Rectal smooth muscle tissue (tissue), 1 donor: ENCODE measurements around the gene GSTCD.

Source experiments
- H3K27ac ChIP-seq: one replicate; pipeline ENCODE4 v1.7.0; 2013; ENCODE audit warnings: low read depth, low read length, inconsistent platforms
- H3K27me3 ChIP-seq: one replicate; pipeline ENCODE4 v1.7.0; 2013; ENCODE audit warnings: low read length; ENCODE audit not compliant: control insufficient read depth, insufficient read depth
- H3K36me3 ChIP-seq: one replicate; pipeline ENCODE4 v1.7.0; 2013; ENCODE audit warnings: low read length; ENCODE audit not compliant: control insufficient read depth, insufficient read depth
- H3K4me1 ChIP-seq: one replicate; pipeline ENCODE4 v1.7.0; 2013; ENCODE audit warnings: low read length; ENCODE audit not compliant: control insufficient read depth, insufficient read depth
- H3K4me3 ChIP-seq: one replicate; pipeline ENCODE4 v1.7.0; 2013; ENCODE audit warnings: low read length
- H3K9ac ChIP-seq: one replicate; pipeline ENCODE4 v1.7.0; 2013; ENCODE audit warnings: low read length

The GSTCD gene

GRCh38 chr4:105780176-105780575 lies 71.6 kb downstream of the GSTCD start:
- Histone ChIP-seq H3K4me1 (no peaks in the 10 kb centered on the region), H3K27me3 (no peaks in the 10 kb centered on the region), H3K9ac (no peak overlapping the region), H3K36me3 (no peaks in the 10 kb centered on the region), H3K4me3 (no peak overlapping the region), H3K27ac (no peak overlapping the region)

- H3K27ac ChIP-seq: no peak overlapping the region
- H3K4me3 ChIP-seq: no peak overlapping the region
- H3K27me3 ChIP-seq: no peaks in the 10 kb centered on the region
- H3K9ac ChIP-seq: no peak overlapping the region
- no peaks in the 10 kb centered on the region for H3K4me1 ChIP-seq
- no peaks in the 10 kb centered on the region for H3K36me3 ChIP-seq
These were observed 76.2 kb downstream of the GSTCD start for GRCh38 chr4:105784761-105785160.

GRCh38 chr4:105785792-105786191 lies 77.2 kb downstream of the GSTCD start:
- Histone ChIP-seq H3K27ac (no peak overlapping the region), H3K9ac (no peak overlapping the region), H3K36me3 (no peaks in the 10 kb centered on the region), H3K4me1 (no peaks in the 10 kb centered on the region), H3K4me3 (no peak overlapping the region), H3K27me3 (no peaks in the 10 kb centered on the region)

GRCh38 chr4:105786748-105787147 lies 78.2 kb downstream of the GSTCD start:
- Histone ChIP-seq H3K27ac (no peak overlapping the region), H3K4me1 (no peaks in the 10 kb centered on the region), H3K4me3 (no peak overlapping the region), H3K9ac (no peak overlapping the region), H3K36me3 (no peaks in the 10 kb centered on the region), H3K27me3 (no peaks in the 10 kb centered on the region)

- H3K36me3 ChIP-seq: no peaks in the 10 kb centered on the region
- H3K27me3 ChIP-seq: no peaks in the 10 kb centered on the region
- no peaks in the 10 kb centered on the region for H3K4me1 ChIP-seq
- H3K27ac ChIP-seq: no peak overlapping the region
- H3K9ac ChIP-seq: no peak overlapping the region
- H3K4me3 ChIP-seq: no peak overlapping the region
These were observed 88.6 kb downstream of the GSTCD start for GRCh38 chr4:105797225-105797624.

- Histone ChIP-seq H3K27me3 (no peaks in the 10 kb centered on the region), H3K4me1 (no peaks in the 10 kb centered on the region), H3K27ac (no peak overlapping the region), H3K9ac (no peak overlapping the region), H3K36me3 (no peaks in the 10 kb centered on the region), H3K4me3 (no peak overlapping the region)
These were observed 97.0 kb downstream of the GSTCD start for GRCh38 chr4:105805501-105806120.

- Histone ChIP-seq H3K27ac (no peak overlapping the region), H3K27me3 (no peaks in the 10 kb centered on the region), H3K36me3 (no peaks in the 10 kb centered on the region)
These were observed 98.9 kb downstream of the GSTCD start for GRCh38 chr4:105807496-105807895.

GRCh38 chr4:105808030-105808749 lies 99.6 kb downstream of the GSTCD start:
- Histone ChIP-seq H3K27ac (no peak overlapping the region), H3K4me1 (no peaks in the 10 kb centered on the region), H3K27me3 (no peaks in the 10 kb centered on the region), H3K36me3 (no peaks in the 10 kb centered on the region), H3K4me3 (peak overlapping the region; percentile 10), H3K9ac (no peak overlapping the region)

More at GRCh38 chr4:105807496-105807895, 98.9 kb downstream of the GSTCD start:
- H3K4me3 ChIP-seq: no peak overlapping the region
- H3K4me1 ChIP-seq: no peaks in the 10 kb centered on the region
- H3K9ac ChIP-seq: no peak overlapping the region

- no peaks in the 10 kb centered on the region for H3K36me3 ChIP-seq
- no peaks in the 10 kb centered on the region for H3K27me3 ChIP-seq
- no peaks in the 10 kb centered on the region for H3K4me1 ChIP-seq
- H3K27ac ChIP-seq: no peak overlapping the region
- H3K4me3 ChIP-seq: peak overlapping the region; percentile 10
- H3K9ac ChIP-seq: no peak overlapping the region
These were observed 100.1 kb downstream of the GSTCD start for GRCh38 chr4:105808750-105809041.

- Histone ChIP-seq H3K4me3 (no peak overlapping the region), H3K27me3 (no peaks in the 10 kb centered on the region), H3K4me1 (no peaks in the 10 kb centered on the region), H3K27ac (no peak overlapping the region), H3K36me3 (no peaks in the 10 kb centered on the region), H3K9ac (no peak overlapping the region)
These were observed 107.1 kb downstream of the GSTCD start for GRCh38 chr4:105815701-105816100.

GRCh38 chr4:105822061-105822460 lies 113.5 kb downstream of the GSTCD start:
- no peak overlapping the region for H3K4me3 ChIP-seq
- H3K27me3 ChIP-seq: no peaks in the 10 kb centered on the region
- no peak overlapping the region for H3K27ac ChIP-seq
- H3K36me3 ChIP-seq: no peaks in the 10 kb centered on the region
- H3K9ac ChIP-seq: no peak overlapping the region
- H3K4me1 ChIP-seq: no peaks in the 10 kb centered on the region

GRCh38 chr4:105828074-105828473 lies 119.5 kb downstream of the GSTCD start:
- H3K4me3 ChIP-seq: no peak overlapping the region
- H3K4me1 ChIP-seq: no peaks in the 10 kb centered on the region
- no peak overlapping the region for H3K27ac ChIP-seq
- H3K27me3 ChIP-seq: no peaks in the 10 kb centered on the region
- H3K36me3 ChIP-seq: no peaks in the 10 kb centered on the region
- H3K9ac ChIP-seq: no peak overlapping the region

- Histone ChIP-seq H3K36me3 (no peaks in the 10 kb centered on the region), H3K27ac (no peak overlapping the region), H3K9ac (no peak overlapping the region), H3K4me1 (no peaks in the 10 kb centered on the region), H3K27me3 (no peaks in the 10 kb centered on the region), H3K4me3 (no peak overlapping the region)
These were observed 122.6 kb downstream of the GSTCD start for GRCh38 chr4:105831189-105831588.
